GM06990 (cell line): ENCODE data around the gene PLK5.
A peak's percentile ranks its signal among the peaks of the same experiment; 100 is the strongest.

Experiments used
- DNase-seq: peaks from one replicate; pipeline ENCODE4 v3.0.0-alpha.2; 2011; ENCODE audit not compliant: insufficient read length; ENCODE audit errors: extremely low read depth
- H3K27me3 ChIP-seq: replicated peaks from 2 replicates; pipeline ENCODE4 v1.6.0; 2011; ENCODE audit warnings: low read length; ENCODE audit not compliant: control insufficient read depth, insufficient read depth
- H3K36me3 ChIP-seq: 2 replicates; pipeline ENCODE4 v1.5.1; 2011; ENCODE audit warnings: low read length; ENCODE audit not compliant: control insufficient read depth, insufficient read depth
- H3K4me3 ChIP-seq: replicated peaks from 2 replicates; pipeline ENCODE4 v1.5.1; 2011; ENCODE audit warnings: low read depth, mild to moderate bottlenecking, control low read depth, low read length
- CTCF ChIP-seq: IDR thresholded peaks from 2 replicates; pipeline ENCODE4 v1.5.1; 2011; ENCODE audit warnings: low read length, control low read depth, mild to moderate bottlenecking, inconsistent platforms; ENCODE audit not compliant: insufficient read depth, poor library complexity, severe bottlenecking

PLK5 gene

GRCh38 chr19:1481224-1481892, 42.5 kb upstream of the PLK5 start:
- DNase-seq, result no peak
- Histone ChIP-seq H3K36me3 (no peaks in the 10 kb centered on the region), H3K27me3 (no peaks in the 10 kb centered on the region), H3K4me3 (no peak overlapping the region)
- no peak for TF ChIP-seq CTCF

DNA sequence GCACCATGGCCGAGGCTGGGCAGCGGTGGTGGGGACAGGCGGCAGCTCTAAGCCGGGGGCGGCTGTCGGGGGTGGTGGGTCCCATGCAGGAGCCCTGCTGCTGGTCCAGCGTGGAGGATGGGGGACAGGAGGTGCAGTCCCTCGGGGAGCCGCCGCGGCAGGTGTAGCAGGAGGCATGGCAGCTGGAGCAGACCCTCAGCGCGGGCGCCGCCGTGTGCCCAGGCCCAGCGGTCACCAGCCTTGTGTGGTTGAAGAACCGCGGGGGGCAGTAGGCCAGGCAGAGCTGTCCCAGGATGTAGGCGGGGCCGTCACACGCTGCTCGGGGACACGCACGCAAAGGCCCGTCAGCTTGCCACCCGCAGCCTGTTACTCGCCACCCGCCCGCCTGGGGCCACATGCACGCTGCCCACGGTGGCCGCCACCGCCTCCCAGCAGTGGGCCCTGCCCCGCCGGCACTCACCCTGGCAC, 42.0 kb upstream of the PLK5 start:
- TF ChIP-seq CTCF, result no peak
- Histone ChIP-seq H3K27me3 (no peaks in the 10 kb centered on the region), H3K36me3 (no peaks in the 10 kb centered on the region), H3K4me3 (no peak overlapping the region)
- DNase-seq, result peak; percentile 18

GRCh38 chr19:1482361-1483130, 41.3 kb upstream of the PLK5 start:
- H3K27me3 ChIP-seq, result no peaks in the 10 kb centered on the region
- TF ChIP-seq CTCF, result no peak
- H3K4me3 ChIP-seq, result no peak overlapping the region
- peak; percentile 16 for DNase-seq
- H3K36me3 ChIP-seq, result no peaks in the 10 kb centered on the region

GRCh38 chr19:1483131-1483978, 40.5 kb upstream of the PLK5 start:
- Histone ChIP-seq H3K4me3 (no peak overlapping the region), H3K36me3 (no peaks in the 10 kb centered on the region), H3K27me3 (no peaks in the 10 kb centered on the region)
- peak; percentile 15 for DNase-seq
- no peak for TF ChIP-seq CTCF

- no peaks in the 10 kb centered on the region for H3K27me3 ChIP-seq
- H3K36me3 ChIP-seq, result no peaks in the 10 kb centered on the region
- no peak for TF ChIP-seq CTCF
- DNase-seq, result no peak
- no peak overlapping the region for H3K4me3 ChIP-seq
Measured at GRCh38 chr19:1483979-1484428, 39.9 kb upstream of the PLK5 start.
